ENCODE results near the gene SORCS2.

The SORCS2 gene

DNA sequence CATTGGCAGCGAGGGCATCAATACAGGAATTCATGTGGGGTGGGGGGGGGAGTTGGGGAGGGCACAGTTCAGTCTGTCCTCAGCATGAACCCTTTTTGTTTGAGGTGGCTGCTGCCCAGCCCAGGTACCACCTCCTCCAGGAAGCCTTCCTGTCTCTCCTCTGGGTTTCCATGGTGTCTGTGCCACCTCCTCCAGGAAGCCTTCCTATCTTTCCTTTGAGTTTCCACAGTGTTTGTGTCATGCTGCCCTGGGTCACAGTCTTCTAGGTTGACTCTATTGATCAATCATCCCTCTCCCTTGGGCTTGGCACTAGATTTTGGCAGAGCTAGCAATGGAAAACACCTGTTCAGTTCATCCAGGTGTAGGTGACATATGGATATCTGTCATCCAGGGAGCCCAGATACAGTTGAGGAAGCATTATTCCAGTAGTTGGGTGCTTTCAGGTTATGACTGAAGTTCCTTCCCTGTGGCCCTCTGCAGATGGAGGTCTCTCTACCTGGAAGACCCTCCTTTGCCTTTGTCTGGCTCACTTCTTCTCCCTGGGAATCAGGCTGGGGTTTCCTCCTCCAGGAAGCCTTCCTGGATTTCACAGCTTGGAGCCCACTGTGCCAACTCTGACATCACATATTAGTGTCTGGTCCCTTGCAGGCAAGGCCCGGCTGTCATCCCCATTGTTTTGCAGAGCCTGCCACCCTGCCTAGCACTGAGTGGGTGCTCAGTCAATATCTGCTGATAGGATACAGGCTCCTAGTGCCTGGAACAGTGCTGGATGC is 96.6 kb downstream of the SORCS2 start:
- TF ChIP-seq SIN3A (IDR thresholded peaks at IDR 0.05; ENCODE audit: borderline replicate concordance, insufficient read depth, low read length) (no peak), FOXP2 (optimal IDR thresholded peaks at IDR 0.05; ENCODE audit: borderline replicate concordance, extremely low read depth, extremely low read length, insufficient read depth) (no peak), TAF1 (IDR thresholded peaks at IDR 0.05; ENCODE audit: borderline replicate concordance, insufficient read depth, low read length) (no peak), POLR2AphosphoS5 (IDR thresholded peaks at IDR 0.05; ENCODE audit: low read depth, low read length) (no peak)
- TF ChIP-seq, protein P1, sequence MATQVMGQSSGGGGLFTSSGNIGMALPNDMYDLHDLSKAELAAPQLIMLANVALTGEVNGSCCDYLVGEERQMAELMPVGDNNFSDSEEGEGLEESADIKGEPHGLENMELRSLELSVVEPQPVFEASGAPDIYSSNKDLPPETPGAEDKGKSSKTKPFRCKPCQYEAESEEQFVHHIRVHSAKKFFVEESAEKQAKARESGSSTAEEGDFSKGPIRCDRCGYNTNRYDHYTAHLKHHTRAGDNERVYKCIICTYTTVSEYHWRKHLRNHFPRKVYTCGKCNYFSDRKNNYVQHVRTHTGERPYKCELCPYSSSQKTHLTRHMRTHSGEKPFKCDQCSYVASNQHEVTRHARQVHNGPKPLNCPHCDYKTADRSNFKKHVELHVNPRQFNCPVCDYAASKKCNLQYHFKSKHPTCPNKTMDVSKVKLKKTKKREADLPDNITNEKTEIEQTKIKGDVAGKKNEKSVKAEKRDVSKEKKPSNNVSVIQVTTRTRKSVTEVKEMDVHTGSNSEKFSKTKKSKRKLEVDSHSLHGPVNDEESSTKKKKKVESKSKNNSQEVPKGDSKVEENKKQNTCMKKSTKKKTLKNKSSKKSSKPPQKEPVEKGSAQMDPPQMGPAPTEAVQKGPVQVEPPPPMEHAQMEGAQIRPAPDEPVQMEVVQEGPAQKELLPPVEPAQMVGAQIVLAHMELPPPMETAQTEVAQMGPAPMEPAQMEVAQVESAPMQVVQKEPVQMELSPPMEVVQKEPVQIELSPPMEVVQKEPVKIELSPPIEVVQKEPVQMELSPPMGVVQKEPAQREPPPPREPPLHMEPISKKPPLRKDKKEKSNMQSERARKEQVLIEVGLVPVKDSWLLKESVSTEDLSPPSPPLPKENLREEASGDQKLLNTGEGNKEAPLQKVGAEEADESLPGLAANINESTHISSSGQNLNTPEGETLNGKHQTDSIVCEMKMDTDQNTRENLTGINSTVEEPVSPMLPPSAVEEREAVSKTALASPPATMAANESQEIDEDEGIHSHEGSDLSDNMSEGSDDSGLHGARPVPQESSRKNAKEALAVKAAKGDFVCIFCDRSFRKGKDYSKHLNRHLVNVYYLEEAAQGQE (IDR thresholded peaks at IDR 0.05; ENCODE audit: insufficient read depth in 1 of 2, low read depth in 2 of 2, low read length in 2 of 2), result no peak

DNA sequence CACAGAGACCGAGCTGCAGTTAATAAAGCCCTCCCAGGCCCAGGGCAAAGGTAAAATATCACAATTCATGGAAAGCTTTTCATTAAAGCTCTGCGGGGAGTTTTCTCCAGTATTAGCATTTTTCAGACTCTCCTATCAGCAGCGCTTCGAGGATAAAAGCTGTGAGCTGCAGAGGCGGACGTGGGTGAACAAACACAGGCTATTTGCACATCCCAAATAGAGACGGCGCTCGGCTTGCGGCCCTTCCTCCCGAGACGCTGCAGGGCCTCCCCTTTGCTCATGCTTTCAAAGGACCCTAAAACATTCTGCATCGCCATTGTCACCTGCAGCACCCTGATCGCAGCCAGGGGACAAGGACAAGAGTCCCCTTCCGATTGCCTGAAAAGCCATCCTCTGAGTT is 97.3 kb downstream of the SORCS2 start:
- TF ChIP-seq FOXP2 (optimal IDR thresholded peaks at IDR 0.05; ENCODE audit: borderline replicate concordance, extremely low read depth, extremely low read length, insufficient read depth) (no peak), SIN3A (IDR thresholded peaks at IDR 0.05; ENCODE audit: borderline replicate concordance, insufficient read depth, low read length) (no peak), TAF1 (IDR thresholded peaks at IDR 0.05; ENCODE audit: borderline replicate concordance, insufficient read depth, low read length) (no peak), POLR2AphosphoS5 (IDR thresholded peaks at IDR 0.05; ENCODE audit: low read depth, low read length) (no peak)
- TF ChIP-seq, protein P1 (IDR thresholded peaks at IDR 0.05; ENCODE audit: insufficient read depth in 1 of 2, low read depth in 2 of 2, low read length in 2 of 2), result no peak

DNA sequence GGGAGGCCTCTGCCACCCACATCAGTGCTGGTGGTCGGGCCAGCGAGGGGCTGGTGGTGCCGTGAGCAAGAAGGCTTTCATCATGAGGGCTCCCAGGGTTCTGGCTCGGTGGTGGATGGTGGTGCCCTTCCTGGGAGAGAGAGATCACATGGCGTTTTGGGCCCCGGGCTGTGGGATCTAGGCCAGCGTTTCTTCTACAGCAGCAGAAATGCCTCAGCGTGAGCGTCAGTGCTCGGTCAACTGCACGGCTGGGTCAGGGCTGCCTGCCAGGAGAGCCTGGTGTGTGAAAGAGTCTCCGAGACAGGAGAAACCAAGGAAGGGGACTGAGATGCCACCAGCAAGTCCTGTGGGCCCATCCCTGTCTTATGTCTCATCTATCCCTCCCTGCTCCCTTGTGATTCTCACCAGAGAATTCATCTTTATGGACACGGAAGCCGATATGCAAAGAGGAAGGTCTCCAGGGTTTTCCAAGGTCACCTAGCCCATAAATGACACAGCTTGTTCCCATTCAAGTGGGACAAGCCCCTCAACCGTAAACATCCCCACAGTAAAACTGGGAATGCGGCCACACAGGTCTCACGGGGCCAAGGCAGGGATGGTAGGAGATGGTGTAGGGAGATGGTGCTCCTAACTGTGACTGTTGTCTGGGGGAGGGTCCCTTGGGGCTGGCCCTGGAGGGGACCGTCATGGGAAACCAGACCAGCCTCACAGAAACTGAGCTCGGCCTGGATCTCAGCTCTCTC is 99.2 kb downstream of the SORCS2 start:
- TF ChIP-seq, protein P1 (IDR thresholded peaks at IDR 0.05; ENCODE audit: insufficient read depth in 1 of 2, low read depth in 2 of 2, low read length in 2 of 2), result no peak
- no peak for TF ChIP-seq TAF1 (IDR thresholded peaks at IDR 0.05; ENCODE audit: borderline replicate concordance, insufficient read depth, low read length)
- TF ChIP-seq FOXP2 (optimal IDR thresholded peaks at IDR 0.05; ENCODE audit: borderline replicate concordance, extremely low read depth, extremely low read length, insufficient read depth), result no peak
- no peak for TF ChIP-seq POLR2AphosphoS5 (IDR thresholded peaks at IDR 0.05; ENCODE audit: low read depth, low read length)
- no peak for TF ChIP-seq SIN3A (IDR thresholded peaks at IDR 0.05; ENCODE audit: borderline replicate concordance, insufficient read depth, low read length)

DNA sequence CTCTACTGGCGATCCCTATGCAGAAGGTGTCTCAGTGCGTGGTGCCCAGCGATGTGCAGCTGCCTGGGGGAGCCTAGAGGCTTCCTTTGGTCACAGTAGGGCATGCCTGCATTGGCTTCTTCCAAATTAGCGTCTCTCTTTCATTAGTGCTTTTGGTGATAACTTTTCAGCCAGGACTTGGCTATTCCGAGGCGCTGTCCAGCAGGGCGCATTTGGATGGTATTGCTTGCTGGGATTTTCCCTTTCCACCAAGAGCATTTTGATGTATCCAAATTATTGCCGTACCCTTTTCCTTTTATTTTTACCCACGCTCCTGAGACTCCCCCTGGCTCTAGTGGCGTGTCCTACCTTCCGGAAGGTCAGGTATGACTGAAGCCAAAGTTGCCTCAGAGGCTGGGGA is 101.4 kb downstream of the SORCS2 start:
- TF ChIP-seq POLR2AphosphoS5 (IDR thresholded peaks at IDR 0.05; ENCODE audit: low read depth, low read length), result no peak
- no peak for TF ChIP-seq SIN3A (IDR thresholded peaks at IDR 0.05; ENCODE audit: borderline replicate concordance, insufficient read depth, low read length)
- no peak for TF ChIP-seq FOXP2 (optimal IDR thresholded peaks at IDR 0.05; ENCODE audit: borderline replicate concordance, extremely low read depth, extremely low read length, insufficient read depth)
- TF ChIP-seq, protein P1 (IDR thresholded peaks at IDR 0.05; ENCODE audit: insufficient read depth in 1 of 2, low read depth in 2 of 2, low read length in 2 of 2), result peak; percentile 45 to 87; a peak in 2 of 4 replicates
- TF ChIP-seq TAF1 (IDR thresholded peaks at IDR 0.05; ENCODE audit: borderline replicate concordance, insufficient read depth, low read length), result no peak

All from PFSK-1 (cell line).